SU-DHL-6 (cell line): ENCODE results near the gene ECSIT.

Source experiments
- H2AFZ ChIP-seq: fragments of 200-600 bp; sonication (generic); 2 replicates; pipeline ENCODE4 v1.6.1; 2014; ENCODE audit warnings: low read depth, mild to moderate bottlenecking, moderate library complexity, mixed read lengths, antibody characterized with exemption, low read length; ENCODE audit not compliant: severe bottlenecking
- H3F3A ChIP-seq: fragments of 200-600 bp; shearing (Covaris generic); 2 replicates; pipeline ENCODE4 v1.6.0; 2016; ENCODE audit warnings: antibody characterized with exemption, mild to moderate bottlenecking; ENCODE audit not compliant: insufficient read depth
- H3K27ac ChIP-seq: fragments of 200-600 bp; sonication (generic); 2 replicates; pipeline ENCODE4 v1.5.1; 2016; ENCODE audit warnings: low read depth, mild to moderate bottlenecking, low read length, moderate library complexity, mixed read lengths
- H3K27me3 ChIP-seq: fragments of 200-600 bp; sonication (generic), shearing (Covaris generic); 2 replicates; pipeline ENCODE4 v1.6.0; 2014; ENCODE audit warnings: mild to moderate bottlenecking, low read length
- H3K36me3 ChIP-seq: fragments of 200-600 bp; sonication (generic); 2 replicates; pipeline ENCODE4 v1.6.1; 2014; ENCODE audit warnings: mild to moderate bottlenecking, low read length, mixed read lengths
- H3K4me2 ChIP-seq: fragments of 300-600, 200-600 bp; shearing (Covaris generic), sonication (generic); 2 replicates; pipeline ENCODE4 v1.6.0; 2014; ENCODE audit warnings: low read length, low read depth, mild to moderate bottlenecking; ENCODE audit not compliant: poor library complexity, severe bottlenecking
- H3K4me3 ChIP-seq: fragments of 200-600 bp; sonication (generic); 2 replicates; pipeline ENCODE4 v1.5.1; 2014; ENCODE audit warnings: antibody characterized with exemption, low read length, mild to moderate bottlenecking, mixed read lengths; ENCODE audit not compliant: insufficient read depth, poor library complexity, severe bottlenecking
- H3K79me2 ChIP-seq: fragments of 200-600 bp; sonication (generic); 2 replicates; pipeline ENCODE4 v1.6.1; 2014; ENCODE audit warnings: mild to moderate bottlenecking, low read length, moderate library complexity; ENCODE audit not compliant: insufficient read depth
- H3K9ac ChIP-seq: fragments of 200-600 bp; sonication (generic); 2 replicates; pipeline ENCODE4 v1.7.0; 2014; ENCODE audit warnings: mild to moderate bottlenecking, low read length
- H3K9me2 ChIP-seq: fragments of 200-600 bp; sonication (generic); replicated peaks from 2 replicates; pipeline ENCODE4 v1.6.1; 2014; ENCODE audit warnings: low read length; ENCODE audit not compliant: insufficient read depth
- H3K9me3 ChIP-seq: fragments of 200-600 bp; sonication (generic); 2 replicates; pipeline ENCODE4 v1.6.1; 2014; ENCODE audit warnings: low read length, mixed read lengths; ENCODE audit not compliant: insufficient read depth
- H4K20me1 ChIP-seq: fragments of 200-600 bp; sonication (generic); 2 replicates; pipeline ENCODE4 v1.6.1; 2014; ENCODE audit warnings: low read depth, mild to moderate bottlenecking, antibody characterized with exemption, low read length, moderate library complexity, mixed read lengths
- EZH2phosphoT487 ChIP-seq: fragments of 200-600 bp; sonication (generic), shearing (Covaris generic); conservative IDR thresholded peaks from 2 replicates; pipeline ENCODE4 v1.6.1; 2018; ENCODE audit warnings: mild to moderate bottlenecking, antibody characterized with exemption, low read length, moderate library complexity, mixed read lengths
- TF ChIP-seq, protein P1 (sequence below): fragments of 200-600 bp; sonication (generic); IDR thresholded peaks from one replicate; pipeline ENCODE4 v1.5.1; 2017; ENCODE audit warnings: antibody characterized with exemption, mild to moderate bottlenecking, low read length, moderate library complexity; ENCODE audit not compliant: insufficient read depth, poor library complexity, severe bottlenecking

ECSIT gene

DNA sequence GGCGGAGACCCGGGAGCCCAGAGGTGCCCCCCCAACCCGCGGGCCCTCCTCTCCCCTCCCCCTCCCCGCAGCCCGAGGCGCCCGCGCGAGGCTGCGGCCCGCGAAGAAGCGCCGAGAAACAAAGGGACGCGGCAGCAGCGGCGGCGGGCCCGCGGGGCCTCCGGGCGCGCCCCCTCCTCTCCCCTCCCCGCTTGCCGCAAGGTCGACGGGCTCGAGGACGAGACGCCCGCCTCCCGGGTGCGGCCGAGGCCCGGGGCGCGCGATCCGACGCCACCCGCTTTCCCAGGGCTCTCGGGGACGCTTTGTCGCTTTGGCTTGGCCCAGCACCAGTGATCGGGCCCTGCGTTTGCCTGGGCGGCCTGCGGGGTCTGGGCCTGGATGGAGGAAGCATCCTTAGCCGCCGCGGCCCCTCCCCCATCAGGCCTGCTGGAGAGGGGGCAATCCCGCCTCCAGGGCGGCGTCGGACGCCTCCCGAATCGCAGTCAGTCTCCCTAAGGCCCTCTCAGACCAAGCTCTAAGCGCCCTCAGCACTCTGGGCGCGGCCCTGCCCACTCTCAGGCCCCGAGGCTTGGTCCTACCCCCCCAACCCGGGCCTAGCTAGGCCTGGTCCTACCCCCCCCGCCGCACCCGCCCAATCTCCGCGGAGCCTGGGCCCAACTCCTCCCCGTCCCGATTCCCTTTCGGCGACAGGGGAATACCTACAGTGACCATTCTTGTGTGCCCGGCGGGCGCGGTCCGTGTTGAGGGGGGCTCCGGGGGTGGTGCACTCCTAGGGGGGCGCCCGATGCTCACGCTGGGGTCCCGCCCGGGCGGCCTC is 48.8 kb downstream of the ECSIT start:
- Histone ChIP-seq H3K79me2 (no peaks in the 10 kb centered on the region), H3K9ac (no peak overlapping the region), H3K27ac (no peak overlapping the region), H4K20me1 (no peaks in the 10 kb centered on the region), H3K4me3 (no peak overlapping the region), H3F3A (no peaks in the 10 kb centered on the region), H3K4me2 (no peak overlapping the region), H3K9me2 (no peaks in the 10 kb centered on the region), H2AFZ (no peak overlapping the region), H3K9me3 (no peaks in the 10 kb centered on the region), H3K36me3 (no peaks in the 10 kb centered on the region), H3K27me3 (no peaks in the 10 kb centered on the region)
- TF ChIP-seq EZH2phosphoT487: no peak
- TF ChIP-seq, protein P1, sequence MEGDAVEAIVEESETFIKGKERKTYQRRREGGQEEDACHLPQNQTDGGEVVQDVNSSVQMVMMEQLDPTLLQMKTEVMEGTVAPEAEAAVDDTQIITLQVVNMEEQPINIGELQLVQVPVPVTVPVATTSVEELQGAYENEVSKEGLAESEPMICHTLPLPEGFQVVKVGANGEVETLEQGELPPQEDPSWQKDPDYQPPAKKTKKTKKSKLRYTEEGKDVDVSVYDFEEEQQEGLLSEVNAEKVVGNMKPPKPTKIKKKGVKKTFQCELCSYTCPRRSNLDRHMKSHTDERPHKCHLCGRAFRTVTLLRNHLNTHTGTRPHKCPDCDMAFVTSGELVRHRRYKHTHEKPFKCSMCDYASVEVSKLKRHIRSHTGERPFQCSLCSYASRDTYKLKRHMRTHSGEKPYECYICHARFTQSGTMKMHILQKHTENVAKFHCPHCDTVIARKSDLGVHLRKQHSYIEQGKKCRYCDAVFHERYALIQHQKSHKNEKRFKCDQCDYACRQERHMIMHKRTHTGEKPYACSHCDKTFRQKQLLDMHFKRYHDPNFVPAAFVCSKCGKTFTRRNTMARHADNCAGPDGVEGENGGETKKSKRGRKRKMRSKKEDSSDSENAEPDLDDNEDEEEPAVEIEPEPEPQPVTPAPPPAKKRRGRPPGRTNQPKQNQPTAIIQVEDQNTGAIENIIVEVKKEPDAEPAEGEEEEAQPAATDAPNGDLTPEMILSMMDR: no peak

- H3K27me3 ChIP-seq: no peaks in the 10 kb centered on the region
- no peak overlapping the region for H3K4me3 ChIP-seq
- no peaks in the 10 kb centered on the region for H3F3A ChIP-seq
- H3K36me3 ChIP-seq: no peaks in the 10 kb centered on the region
- no peaks in the 10 kb centered on the region for H3K9me2 ChIP-seq
- H2AFZ ChIP-seq: no peak overlapping the region
- no peaks in the 10 kb centered on the region for H3K79me2 ChIP-seq
- no peaks in the 10 kb centered on the region for H4K20me1 ChIP-seq
- no peak overlapping the region for H3K9ac ChIP-seq
- no peak overlapping the region for H3K4me2 ChIP-seq
- TF ChIP-seq, protein P1: no peak
- TF ChIP-seq EZH2phosphoT487: no peak
- no peaks in the 10 kb centered on the region for H3K9me3 ChIP-seq
- no peak overlapping the region for H3K27ac ChIP-seq
These were observed 49.6 kb downstream of the ECSIT start for GRCh38 chr19:11479090-11479897.

GRCh38 chr19:11478167-11479089 is 50.5 kb downstream of the ECSIT start:
- no peaks in the 10 kb centered on the region for H3F3A ChIP-seq
- no peaks in the 10 kb centered on the region for H3K9me3 ChIP-seq
- no peaks in the 10 kb centered on the region for H3K36me3 ChIP-seq
- no peaks in the 10 kb centered on the region for H3K27me3 ChIP-seq
- H3K4me3 ChIP-seq: no peak overlapping the region
- no peak overlapping the region for H2AFZ ChIP-seq
- H3K9ac ChIP-seq: no peak overlapping the region
- TF ChIP-seq, protein P1: no peak
- no peak for TF ChIP-seq EZH2phosphoT487
- H4K20me1 ChIP-seq: no peaks in the 10 kb centered on the region
- H3K4me2 ChIP-seq: no peak overlapping the region
- H3K9me2 ChIP-seq: no peaks in the 10 kb centered on the region
- H3K27ac ChIP-seq: no peak overlapping the region
- H3K79me2 ChIP-seq: no peaks in the 10 kb centered on the region
